Left lung (tissue), 10 donors: ENCODE measurements around the gene UBE2U. TPM values are rescaled to one million over a fixed set of nuclear protein-coding genes. Genes with fewer than 3 reads are reported as not detected.

Experiments used
- ATAC-seq: fragments of 200-7000 bp; cut with Tn5 transposase; one replicate; pipeline ENCODE4 v1.9.1; 2020; ENCODE audit warnings: moderate library complexity
- DNase-seq, 4 donors: peaks; one replicate each; pipeline ENCODE4 v3.0.0-alpha.2; 2013 to 2020
- H3K27ac ChIP-seq, 2 donors: fragments of 200-600 bp; sonication (generic) in 1 of 2; one replicate each; pipeline versions ENCODE4 v1.5.0 to v1.8.0; 2020 to 2021
- H3K27me3 ChIP-seq, 2 donors: fragments of 200-600 bp; sonication (generic) in 1 of 2; one replicate each; pipeline versions ENCODE4 v1.5.0 to v1.8.0; 2020 to 2021
- H3K36me3 ChIP-seq, 2 donors: fragments of 200-600 bp; sonication (generic) in 1 of 2; one replicate each; pipeline versions ENCODE4 v1.5.0 to v1.8.0; 2020 to 2021
- H3K4me1 ChIP-seq, 2 donors: fragments of 200-600 bp; one replicate each; pipeline ENCODE4 v1.8.0; 2021
- H3K4me3 ChIP-seq, 2 donors: fragments of 200-600 bp; sonication (generic) in 1 of 2; one replicate each; pipeline versions ENCODE4 v1.5.0 to v1.8.0; 2020 to 2021; ENCODE audit warnings: mild to moderate bottlenecking in 1 of 2
- H3K9me3 ChIP-seq, 2 donors: fragments of 200-600 bp; sonication (generic) in 1 of 2; one replicate each; pipeline versions ENCODE4 v1.5.0 to v1.8.0; 2020 to 2021
- CTCF ChIP-seq, 2 donors: fragments of 200-600 bp; sonication (generic) in 1 of 2; IDR thresholded peaks; one replicate each; pipeline versions ENCODE4 v1.5.0 to v1.8.0; 2021; ENCODE audit warnings: antibody characterized with exemption in 2 of 2
- intact Hi-C, 2 donors: fragments of 100-400 bp; cut with DNase I; formaldehyde crosslinking; loops; one replicate each; pipeline versions ENCODE4 v1.11.2 to v1.14.2; 2022
- polyA plus RNA-seq, 6 donors: library from polyadenylated mRNA; unstranded; fragments of 120-200 nt; gene quantifications; one replicate each; pipeline ENCODE4 v1.2.1, GENCODE V29; 2013; ENCODE audit not compliant: insufficient read length in 6 of 6
- total RNA-seq, 2 donors: library from RNA; stranded (reverse); fragmentation: NEBNext Ultra II Directional; extraction: Animal tissue kit (Norgen Biotek cat#: 25700); gene quantifications; one replicate each; pipeline ENCODE4 v1.2.1, GENCODE V29; 2021
- donor health status: DM: no; HTN: yes; CAD: no.
- donor health status: DM: no; HTN: no; CAD: no.

UBE2U gene
- total and polyA plus RNA-seq, 8 donors = 0.21 to 0.41 (median 0.37) TPM; not detected in 5

GRCh38 chr1:64287071-64287470, 83.6 kb downstream of the UBE2U start:
- no peaks in the 10 kb centered on the region for H3K9me3 ChIP-seq
- intact Hi-C loops = no loop called here
- no peaks in the 10 kb centered on the region for H3K4me1 ChIP-seq
- no peaks in the 10 kb centered on the region for H3K27me3 ChIP-seq
- no peak for TF ChIP-seq CTCF (IDR thresholded peaks at IDR 0.05)
- H3K36me3 ChIP-seq = no peaks in the 10 kb centered on the region
- ATAC-seq = no peak
- no peak for DNase-seq
- H3K4me3 ChIP-seq = no peak overlapping the region
- H3K27ac ChIP-seq = no peak overlapping the region

GRCh38 chr1:64290420-64290819, 87.0 kb downstream of the UBE2U start:
- H3K4me1 ChIP-seq = no peaks in the 10 kb centered on the region
- H3K36me3 ChIP-seq = no peaks in the 10 kb centered on the region
- no peak for DNase-seq
- TF ChIP-seq CTCF (IDR thresholded peaks at IDR 0.05) = no peak
- no peak overlapping the region for H3K27ac ChIP-seq
- no peak for ATAC-seq
- intact Hi-C loops = no loop called here
- no peaks in the 10 kb centered on the region for H3K27me3 ChIP-seq
- no peaks in the 10 kb centered on the region for H3K9me3 ChIP-seq
- H3K4me3 ChIP-seq = no peak overlapping the region

GRCh38 chr1:64291931-64292330, 88.5 kb downstream of the UBE2U start:
- no peak for TF ChIP-seq CTCF (IDR thresholded peaks at IDR 0.05)
- ATAC-seq (no peak), DNase-seq (no peak)
- Histone ChIP-seq H3K36me3 (no peaks in the 10 kb centered on the region), H3K27ac (no peak overlapping the region), H3K4me3 (no peak overlapping the region), H3K9me3 (no peaks in the 10 kb centered on the region), H3K27me3 (no peaks in the 10 kb centered on the region), H3K4me1 (no peaks in the 10 kb centered on the region)
- intact Hi-C loops = no loop called here

- H3K4me3 ChIP-seq = no peak overlapping the region
- intact Hi-C loops = no loop called here
- no peaks in the 10 kb centered on the region for H3K27me3 ChIP-seq
- no peak overlapping the region for H3K27ac ChIP-seq
- no peak for TF ChIP-seq CTCF (IDR thresholded peaks at IDR 0.05)
- ATAC-seq (no peak), DNase-seq (no peak)
- H3K9me3 ChIP-seq = no peaks in the 10 kb centered on the region
- H3K36me3 ChIP-seq = no peaks in the 10 kb centered on the region
- no peaks in the 10 kb centered on the region for H3K4me1 ChIP-seq
Observed at GRCh38 chr1:64292399-64292798, 89.0 kb downstream of the UBE2U start.

- Histone ChIP-seq H3K27me3 (no peaks in the 10 kb centered on the region), H3K36me3 (no peaks in the 10 kb centered on the region)
- TF ChIP-seq CTCF (IDR thresholded peaks at IDR 0.05) = no peak
Observed at GRCh38 chr1:64293820-64294219, 90.4 kb downstream of the UBE2U start.

More at GRCh38 chr1:64293820-64294219, 90.4 kb downstream of the UBE2U start:
- no peak overlapping the region for H3K4me3 ChIP-seq
- H3K4me1 ChIP-seq = no peaks in the 10 kb centered on the region
- no peak overlapping the region for H3K27ac ChIP-seq
- H3K9me3 ChIP-seq = no peaks in the 10 kb centered on the region
- no peak for DNase-seq
- intact Hi-C loops = no loop called here
- ATAC-seq = no peak
